Cardiac muscle cell (in vitro differentiated cells and primary cell): ENCODE results near the gene NRAP. TPM values are rescaled to one million over a fixed set of nuclear protein-coding genes. Genes with fewer than 3 reads are reported as not detected.
A peak's percentile ranks its signal among the peaks of the same experiment; 100 is the strongest.

Source experiments
- DNase-seq, 2 donors: peaks; one replicate each; pipeline versions ENCODE4 v3.0.0 to v3.0.0-alpha.2; 2010 to 2017; ENCODE audit warnings: low read depth in 1 of 2, low spot score in 1 of 2
- H3K27ac ChIP-seq: fragments of 200-600 bp; sonication (generic); 2 replicates; pipeline ENCODE4 v1.5.1; 2016
- H3K27me3 ChIP-seq: fragments of 200-600 bp; sonication (generic); 2 replicates; pipeline ENCODE4 v1.6.0; 2016; ENCODE audit warnings: control low read depth
- H3K36me3 ChIP-seq: fragments of 200-600 bp; sonication (generic); 2 replicates; pipeline ENCODE4 v1.5.1; 2016; ENCODE audit warnings: control low read depth
- H3K4me1 ChIP-seq: fragments of 200-600 bp; sonication (generic); 2 replicates; pipeline ENCODE4 v1.8.1; 2017; ENCODE audit warnings: low read depth, mild to moderate bottlenecking, mixed run types
- H3K4me3 ChIP-seq: fragments of 200-600 bp; sonication (generic); 2 replicates; pipeline ENCODE4 v1.5.1; 2016; ENCODE audit warnings: mild to moderate bottlenecking
- H3K9me3 ChIP-seq: fragments of 200-600 bp; sonication (generic); 2 replicates; pipeline ENCODE4 v1.5.1; 2017; ENCODE audit warnings: low read depth, mild to moderate bottlenecking, control low read depth
- CTCF ChIP-seq: IDR thresholded peaks from 2 replicates; pipeline ENCODE4 v1.5.1; 2012; ENCODE audit warnings: low read depth, mild to moderate bottlenecking, low read length
- polyA plus RNA-seq: library from polyadenylated mRNA; unstranded; fragments of >200 nt; fragmentation: Nextera tagmentation; extraction: Ambion mirVana; gene quantifications from 2 replicates; pipeline ENCODE4 v1.2.1, GENCODE V29; 2016
- total RNA-seq: library from RNA; depleted of rRNA; stranded (reverse); fragments of >200 nt; gene quantifications from 2 replicates; pipeline ENCODE4 v1.2.3, GENCODE V29; 2016

The NRAP gene
- total and polyA plus RNA-seq, 2 experiments from 2014 or later: 0.11 to 0.12 TPM

GRCh38 chr10:113572520-113573290, 91.1 kb downstream of the NRAP start:
- no peaks in the 10 kb centered on the region for H3K9me3 ChIP-seq
- H3K4me3 ChIP-seq: no peak overlapping the region
- no peaks in the 10 kb centered on the region for H3K36me3 ChIP-seq
- no peaks in the 10 kb centered on the region for H3K4me1 ChIP-seq
- H3K27ac ChIP-seq: no peak overlapping the region
- no peak for TF ChIP-seq CTCF
- no peak for DNase-seq
- no peaks in the 10 kb centered on the region for H3K27me3 ChIP-seq

- H3K4me1 ChIP-seq: no peaks in the 10 kb centered on the region
- no peaks in the 10 kb centered on the region for H3K9me3 ChIP-seq
- no peaks in the 10 kb centered on the region for H3K36me3 ChIP-seq
- no peak overlapping the region for H3K27ac ChIP-seq
- DNase-seq: no peak
- no peak for TF ChIP-seq CTCF
- H3K4me3 ChIP-seq: no peak overlapping the region
- H3K27me3 ChIP-seq: no peaks in the 10 kb centered on the region
Measured at GRCh38 chr10:113569576-113569975, 94.3 kb downstream of the NRAP start.

GRCh38 chr10:113566888-113567287, 97.0 kb downstream of the NRAP start:
- Histone ChIP-seq H3K27me3 (no peaks in the 10 kb centered on the region), H3K36me3 (no peaks in the 10 kb centered on the region), H3K9me3 (no peaks in the 10 kb centered on the region), H3K4me3 (no peak overlapping the region), H3K27ac (no peak overlapping the region), H3K4me1 (no peaks in the 10 kb centered on the region)
- no peak for TF ChIP-seq CTCF
- DNase-seq: no peak

- TF ChIP-seq CTCF: no peak
- Histone ChIP-seq H3K4me1 (no peaks in the 10 kb centered on the region), H3K36me3 (no peaks in the 10 kb centered on the region), H3K27ac (no peak overlapping the region), H3K27me3 (no peaks in the 10 kb centered on the region), H3K9me3 (no peaks in the 10 kb centered on the region), H3K4me3 (no peak overlapping the region)
- DNase-seq: no peak
Measured at GRCh38 chr10:113565364-113565763, 98.5 kb downstream of the NRAP start.

- peaks cover 8% of the 10 kb centered on the region for H3K27me3 ChIP-seq
- H3K9me3 ChIP-seq: no peaks in the 10 kb centered on the region
- no peaks in the 10 kb centered on the region for H3K36me3 ChIP-seq
- peak; percentile 76 to 83 for DNase-seq
- no peaks in the 10 kb centered on the region for H3K4me1 ChIP-seq
- H3K4me3 ChIP-seq: no peak overlapping the region
- no peak overlapping the region for H3K27ac ChIP-seq
- peak; percentile 98 for TF ChIP-seq CTCF
Measured at GRCh38 chr10:113563306-113564088, 100.3 kb downstream of the NRAP start.
